GM20000 (cell line): ENCODE measurements around the gene CHAD.

ENCODE experiments used
- DNase-seq: peaks from one replicate; pipeline ENCODE4 v3.0.0; 2012; ENCODE audit warnings: low spot score
- TF ChIP-seq, protein P1 (sequence below): IDR thresholded peaks from 2 replicates; pipeline ENCODE4 v1.5.1; 2012; ENCODE audit warnings: mild to moderate bottlenecking, control low read depth; ENCODE audit errors: extremely low read depth, missing control alignments

The CHAD gene

GRCh38 chr17:50511058-50511457 is 42.4 kb upstream of the CHAD start:
- peak; percentile 90 for DNase-seq
- TF ChIP-seq, protein P1, sequence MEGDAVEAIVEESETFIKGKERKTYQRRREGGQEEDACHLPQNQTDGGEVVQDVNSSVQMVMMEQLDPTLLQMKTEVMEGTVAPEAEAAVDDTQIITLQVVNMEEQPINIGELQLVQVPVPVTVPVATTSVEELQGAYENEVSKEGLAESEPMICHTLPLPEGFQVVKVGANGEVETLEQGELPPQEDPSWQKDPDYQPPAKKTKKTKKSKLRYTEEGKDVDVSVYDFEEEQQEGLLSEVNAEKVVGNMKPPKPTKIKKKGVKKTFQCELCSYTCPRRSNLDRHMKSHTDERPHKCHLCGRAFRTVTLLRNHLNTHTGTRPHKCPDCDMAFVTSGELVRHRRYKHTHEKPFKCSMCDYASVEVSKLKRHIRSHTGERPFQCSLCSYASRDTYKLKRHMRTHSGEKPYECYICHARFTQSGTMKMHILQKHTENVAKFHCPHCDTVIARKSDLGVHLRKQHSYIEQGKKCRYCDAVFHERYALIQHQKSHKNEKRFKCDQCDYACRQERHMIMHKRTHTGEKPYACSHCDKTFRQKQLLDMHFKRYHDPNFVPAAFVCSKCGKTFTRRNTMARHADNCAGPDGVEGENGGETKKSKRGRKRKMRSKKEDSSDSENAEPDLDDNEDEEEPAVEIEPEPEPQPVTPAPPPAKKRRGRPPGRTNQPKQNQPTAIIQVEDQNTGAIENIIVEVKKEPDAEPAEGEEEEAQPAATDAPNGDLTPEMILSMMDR, result no peak

GRCh38 chr17:50508573-50509460 is 40.1 kb upstream of the CHAD start:
- TF ChIP-seq, protein P1, result no peak
- no peak for DNase-seq

DNA sequence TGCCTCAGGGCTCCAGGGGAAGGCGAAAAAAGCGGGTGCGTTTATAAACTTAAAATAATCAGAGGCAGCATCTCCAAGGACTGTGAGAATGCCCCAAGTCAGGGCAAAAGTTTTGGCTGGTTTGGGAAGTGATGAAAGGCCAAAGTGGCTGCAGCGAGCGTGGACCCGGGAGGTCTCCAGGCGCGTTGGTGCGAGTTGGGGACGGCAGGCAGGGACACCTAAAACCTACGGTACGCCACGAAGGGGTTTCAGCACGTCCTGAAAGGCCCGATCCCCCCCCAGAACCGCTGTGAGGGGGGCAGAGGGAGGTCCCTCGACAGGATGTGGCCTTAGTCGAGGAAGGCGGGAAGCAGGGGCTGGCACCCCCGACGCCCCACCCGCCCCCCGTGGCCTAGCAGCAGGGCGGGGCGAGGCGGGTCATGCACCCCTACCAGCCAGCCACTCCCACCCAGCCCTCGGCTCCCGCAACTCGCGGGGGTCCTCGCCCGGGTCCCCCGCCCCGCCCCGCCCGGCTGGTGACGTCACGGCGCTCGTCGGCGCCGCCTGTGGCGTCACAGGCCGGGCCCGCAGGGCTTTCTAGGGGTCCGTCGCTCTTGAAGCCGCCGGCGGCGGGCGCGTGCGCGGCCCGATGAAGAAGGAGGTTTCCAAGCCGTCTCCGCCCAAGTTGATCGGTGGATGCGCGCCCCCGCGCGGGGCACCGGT is 39.3 kb upstream of the CHAD start, which contains the start of gene MYCBPAP:
TSS of gene MYCBPAP (plus strand) at position 569 of the 702 bp plus-strand sequence. CDS start 236 bp downstream, outside the sequence.
- TF ChIP-seq, protein P1, result no peak
- peak; percentile 91 for DNase-seq

DNA sequence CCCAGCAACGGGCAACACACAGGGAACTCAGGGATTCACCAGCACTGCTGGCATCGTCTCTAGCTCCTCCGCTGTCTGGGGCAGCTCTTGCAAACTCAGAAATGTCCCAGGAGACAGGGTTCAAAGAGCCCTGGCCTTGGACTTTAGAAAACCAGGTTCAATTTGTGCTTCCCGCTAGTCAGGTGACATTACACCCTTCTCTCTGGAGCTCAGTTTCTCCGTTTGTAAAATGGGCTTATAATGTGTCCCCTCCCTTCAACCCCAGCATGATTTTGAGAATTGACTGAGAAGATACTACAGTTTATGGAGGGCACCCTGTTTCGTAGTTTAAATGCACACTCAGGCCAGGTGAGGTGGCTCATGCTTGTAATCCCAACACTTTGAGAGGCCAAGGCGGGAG is 37.6 kb upstream of the CHAD start:
- DNase-seq, result no peak
- TF ChIP-seq, protein P1, result no peak

DNA sequence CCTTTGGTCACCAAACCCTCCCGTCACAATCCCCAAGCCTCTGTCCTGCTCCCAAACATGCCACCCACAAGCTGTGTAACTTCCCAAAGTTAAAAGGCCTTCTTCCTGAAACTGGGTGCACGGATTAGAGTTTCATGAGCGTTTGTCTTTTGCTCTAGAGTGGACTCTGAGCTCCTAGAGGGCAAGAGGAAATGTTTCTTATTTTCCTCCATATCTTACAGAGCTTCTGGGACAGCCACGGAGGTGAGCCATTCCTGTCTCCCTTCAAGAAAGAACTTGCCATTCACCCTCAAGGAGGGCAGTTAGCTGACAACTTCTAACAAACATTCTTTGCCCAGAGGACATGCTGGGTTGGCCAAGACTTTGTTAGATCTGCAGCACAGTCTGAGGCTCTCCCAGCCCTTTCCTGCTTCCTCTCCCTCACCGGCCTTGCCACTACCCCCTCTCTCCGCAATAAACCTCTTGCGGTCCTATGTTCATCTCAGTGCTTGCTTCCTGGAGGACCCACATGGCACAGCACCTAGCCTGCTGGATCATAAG is 37.0 kb upstream of the CHAD start:
- DNase-seq, result no peak
- TF ChIP-seq, protein P1, result no peak

DNA sequence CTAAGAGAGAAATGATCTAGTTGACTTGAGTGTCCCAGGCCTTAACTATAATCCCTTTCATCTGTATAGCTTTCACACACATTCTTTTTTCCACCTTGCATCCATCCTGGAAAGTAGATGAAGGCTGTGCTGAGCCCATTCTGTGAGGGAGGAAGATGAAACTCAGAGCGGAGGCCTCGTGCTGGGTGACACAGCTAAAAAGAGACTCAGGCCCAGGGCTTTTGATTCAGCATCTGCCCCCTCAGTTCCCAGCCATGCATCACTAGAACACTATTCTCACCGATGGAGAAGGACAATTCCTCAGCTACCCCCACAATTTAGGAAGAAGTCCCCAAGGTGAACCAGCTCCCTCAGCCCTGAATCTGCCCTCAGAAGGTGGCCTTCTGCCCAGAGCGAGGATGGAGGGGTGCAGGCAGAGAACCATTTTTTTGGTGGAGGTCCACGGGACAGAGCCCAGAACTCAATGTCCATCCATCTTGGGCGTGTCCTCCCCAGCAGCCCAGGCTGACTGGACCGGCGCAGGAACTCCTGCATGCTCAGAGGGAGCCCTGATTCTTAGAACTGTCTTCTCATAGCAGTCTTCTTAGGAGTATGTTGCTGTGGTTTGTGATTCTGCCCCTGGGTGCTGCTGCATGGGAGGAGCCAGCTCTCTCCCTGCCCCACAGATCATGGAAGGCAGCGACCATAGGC is 33.8 kb upstream of the CHAD start:
- TF ChIP-seq, protein P1, result no peak
- no peak for DNase-seq
